Mucosa of gallbladder (tissue), 1 donor: Measurements from ENCODE around the gene CACNB1. TPM values are rescaled to one million over a fixed set of nuclear protein-coding genes. Genes with fewer than 3 reads are reported as not detected.
"Not testable (repeated sequence)": the region's sequence is repeated elsewhere in the genome, so short reads cannot be mapped to it uniquely, and the experiment has no call there.

ENCODE experiments used
- DNase-seq: peaks from one replicate; pipeline ENCODE4 v3.0.0-alpha.2; 2020; ENCODE audit warnings: low spot score
- total RNA-seq: library from RNA; stranded (reverse); gene quantifications from one replicate; pipeline ENCODE4 v1.2.1, GENCODE V29; 2021
- donor health status: DM: no; HTN: no; CAD: no.

Gene CACNB1
- total RNA-seq, 1 donor from 2014 or later: 6.4 TPM

GRCh38 chr17:39151150-39151942 is 46.1 kb downstream of the CACNB1 start, which contains the start of gene PLXDC1:
TSS of gene PLXDC1 (minus strand) at chr17:39151637. CDS start at chr17:39151437, 200 bp downstream.
- no peak for DNase-seq

- no peak for DNase-seq
Measured at GRCh38 chr17:39150795-39151149, 46.7 kb downstream of the CACNB1 start.

GRCh38 chr17:39150104-39150634 is 47.3 kb downstream of the CACNB1 start:
- no peak for DNase-seq

- no peak for DNase-seq
Measured at GRCh38 chr17:39147221-39148185, 50.0 kb downstream of the CACNB1 start.

GRCh38 chr17:39146273-39146672 is 51.2 kb downstream of the CACNB1 start:
- no peak for DNase-seq

GRCh38 chr17:39145143-39145542 is 52.3 kb downstream of the CACNB1 start:
- no peak for DNase-seq

GRCh38 chr17:39144416-39144840 is 53.0 kb downstream of the CACNB1 start:
- DNase-seq: peak; percentile 91

- no peak for DNase-seq
Measured at GRCh38 chr17:39143552-39144093, 53.8 kb downstream of the CACNB1 start.

GRCh38 chr17:39141915-39142664 is 55.4 kb downstream of the CACNB1 start:
- no peak for DNase-seq

GRCh38 chr17:39141294-39141693 is 56.2 kb downstream of the CACNB1 start:
- DNase-seq: no peak

- no peak for DNase-seq
Measured at GRCh38 chr17:39139561-39139960, 57.9 kb downstream of the CACNB1 start.

- no peak for DNase-seq
Measured at GRCh38 chr17:39139161-39139511, 58.3 kb downstream of the CACNB1 start.

- no peak for DNase-seq
Measured at GRCh38 chr17:39138431-39139160, 58.9 kb downstream of the CACNB1 start.

- DNase-seq: no peak
Measured at GRCh38 chr17:39134878-39135277, 62.6 kb downstream of the CACNB1 start.

GRCh38 chr17:39132192-39132610 is 65.3 kb downstream of the CACNB1 start:
- DNase-seq: peak; percentile 42

- DNase-seq: no peak
Measured at GRCh38 chr17:39131616-39132015, 65.9 kb downstream of the CACNB1 start.

GRCh38 chr17:39130205-39130604 is 67.3 kb downstream of the CACNB1 start:
- DNase-seq: no peak

- not testable (repeated sequence) for DNase-seq
Measured at GRCh38 chr17:39129544-39129943, 67.9 kb downstream of the CACNB1 start.

GRCh38 chr17:39126436-39126835 is 71.0 kb downstream of the CACNB1 start:
- no peak for DNase-seq

GRCh38 chr17:39125143-39125875 is 72.2 kb downstream of the CACNB1 start:
- no peak for DNase-seq
